ENCODE measurements around the gene OR4S2.

OR4S2 gene, protein sequence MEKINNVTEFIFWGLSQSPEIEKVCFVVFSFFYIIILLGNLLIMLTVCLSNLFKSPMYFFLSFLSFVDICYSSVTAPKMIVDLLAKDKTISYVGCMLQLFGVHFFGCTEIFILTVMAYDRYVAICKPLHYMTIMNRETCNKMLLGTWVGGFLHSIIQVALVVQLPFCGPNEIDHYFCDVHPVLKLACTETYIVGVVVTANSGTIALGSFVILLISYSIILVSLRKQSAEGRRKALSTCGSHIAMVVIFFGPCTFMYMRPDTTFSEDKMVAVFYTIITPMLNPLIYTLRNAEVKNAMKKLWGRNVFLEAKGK

GRCh38 chr11:55648027-55648426 is at the start of gene OR4S2:
OR4S2 (plus strand) TSS chr11:55648327; CDS start chr11:55650904, 2,577 bp downstream.
- DNase-seq: no peak

DNA sequence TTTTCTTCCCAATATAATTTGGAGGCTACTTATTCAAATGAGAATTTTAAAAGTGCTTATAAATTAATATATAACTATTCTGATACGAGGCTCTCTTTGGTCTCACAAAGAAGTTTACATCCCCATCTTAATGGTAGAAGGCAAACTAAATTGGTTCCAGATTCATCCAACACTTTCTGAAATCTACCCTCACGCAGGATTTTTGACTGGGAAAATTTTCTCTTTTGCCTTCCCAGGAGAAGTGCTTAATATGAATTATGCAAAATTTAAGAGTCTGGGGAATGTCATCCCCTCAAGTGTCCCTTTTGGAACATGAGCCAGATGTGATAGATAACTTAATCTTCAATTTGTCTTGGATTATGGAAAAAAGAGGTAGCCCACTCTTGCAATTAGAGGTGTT is 40.6 kb upstream of the OR4S2 start, which contains the start of gene OR4C11:
Gene OR4C11 (minus strand): TSS at position 101 of the 400 bp plus-strand sequence. CDS start 3,272 bp downstream, outside the sequence.
- DNase-seq: no peak

GRCh38 chr11:55624531-55624930 is 23.6 kb upstream of the OR4S2 start:
- DNase-seq: no peak

GRCh38 chr11:55634813-55635212 is 13.3 kb upstream of the OR4S2 start, which contains the start of gene OR4P4:
OR4P4 (plus strand) TSS chr11:55635113.
- no peak for DNase-seq

GRCh38 chr11:55652560-55652959 is 4.4 kb downstream of the OR4S2 start:
- no peak for DNase-seq

- no peak for DNase-seq
Measured at GRCh38 chr11:55655096-55655495, 7.0 kb downstream of the OR4S2 start.

GRCh38 chr11:55658031-55658573 is 10.0 kb downstream of the OR4S2 start:
- no peak for DNase-seq

GRCh38 chr11:55658608-55659007 is 10.5 kb downstream of the OR4S2 start:
- DNase-seq: no peak

DNA sequence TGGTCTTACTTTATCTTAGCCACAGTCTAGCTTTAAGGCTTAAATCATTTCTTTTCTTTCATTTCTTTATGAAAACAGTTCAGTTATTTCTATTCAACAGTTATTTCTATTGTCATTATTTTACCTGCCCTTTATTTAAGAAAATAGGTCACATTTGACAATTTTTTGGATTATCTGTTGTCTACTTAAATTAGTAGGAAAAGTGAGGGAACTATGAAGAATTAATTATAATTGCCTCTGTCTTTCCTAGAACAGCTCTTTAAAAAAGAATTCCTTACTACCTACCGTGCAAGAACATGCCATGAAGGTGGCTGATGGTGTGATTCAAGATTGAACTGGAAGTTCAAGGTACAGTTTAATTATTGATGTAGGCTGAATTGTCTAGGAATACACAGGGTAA is 13.8 kb downstream of the OR4S2 start, which contains the start of gene OR4C6:
Gene OR4C6 (plus strand): TSS at position 301 of the 400 bp plus-strand sequence. CDS start 2,966 bp downstream, outside the sequence.
- no peak for DNase-seq

GRCh38 chr11:55669376-55669775 is 21.2 kb downstream of the OR4S2 start:
- no peak for DNase-seq

GRCh38 chr11:55673860-55674259 is 25.7 kb downstream of the OR4S2 start:
- no peak for DNase-seq

- no peak for DNase-seq
Measured at GRCh38 chr11:55697817-55698216, 49.7 kb downstream of the OR4S2 start.

- DNase-seq: no peak
Measured at GRCh38 chr11:55701429-55701828, 53.3 kb downstream of the OR4S2 start.
